HEK293 (cell line): ENCODE measurements around the gene STON2.

ENCODE experiments used
- SCRT2 ChIP-seq: fragments of 450-650 bp; formaldehyde crosslinking; IDR thresholded peaks from 2 replicates; pipeline ENCODE4 v1.5.1; 2016; ENCODE audit warnings: missing biosample characterization, missing genetic modification characterization
- ZBTB48 ChIP-seq: fragments of 450-650 bp; formaldehyde crosslinking; IDR thresholded peaks from 2 replicates; pipeline ENCODE4 v1.5.1; 2016; ENCODE audit warnings: missing biosample characterization, missing genetic modification characterization
- ZFP69B ChIP-seq: fragments of 450-650 bp; formaldehyde crosslinking; IDR thresholded peaks from 2 replicates; pipeline ENCODE4 v1.5.1; 2016; ENCODE audit warnings: missing biosample characterization, missing genetic modification characterization
- ZNF121 ChIP-seq: fragments of 450-650 bp; formaldehyde crosslinking; IDR thresholded peaks from 2 replicates; pipeline ENCODE4 v1.5.1; 2016; ENCODE audit warnings: missing biosample characterization, missing genetic modification characterization
- ZNF16 ChIP-seq: fragments of 450-650 bp; formaldehyde crosslinking; IDR thresholded peaks from 2 replicates; pipeline ENCODE4 v1.5.1; 2016; ENCODE audit warnings: low read depth, missing biosample characterization, missing genetic modification characterization
- ZNF175 ChIP-seq: fragments of 450-650 bp; formaldehyde crosslinking; IDR thresholded peaks from 2 replicates; pipeline ENCODE4 v1.5.1; 2016; ENCODE audit warnings: missing biosample characterization, missing genetic modification characterization
- ZNF202 ChIP-seq: fragments of 450-650 bp; formaldehyde crosslinking; IDR thresholded peaks from 2 replicates; pipeline ENCODE4 v1.5.1; 2016; ENCODE audit warnings: missing biosample characterization, missing genetic modification characterization, borderline replicate concordance
- ZNF221 ChIP-seq: fragments of 450-650 bp; formaldehyde crosslinking; IDR thresholded peaks from 2 replicates; pipeline ENCODE4 v1.5.1; 2017; ENCODE audit warnings: missing biosample characterization, missing genetic modification characterization, borderline replicate concordance
- ZNF335 ChIP-seq: fragments of 450-650 bp; formaldehyde crosslinking; conservative IDR thresholded peaks from 2 replicates; pipeline ENCODE4 v1.5.1; 2016; ENCODE audit warnings: missing biosample characterization, missing genetic modification characterization
- ZNF354C ChIP-seq: fragments of 450-650 bp; formaldehyde crosslinking; IDR thresholded peaks from 2 replicates; pipeline ENCODE4 v1.5.1; 2016; ENCODE audit warnings: missing biosample characterization, missing genetic modification characterization, low read depth, borderline replicate concordance
- ZNF37A ChIP-seq: fragments of 450-650 bp; IDR thresholded peaks from 2 replicates; pipeline ENCODE4 v1.5.1; 2018; ENCODE audit warnings: missing biosample characterization, missing genetic modification characterization
- ZNF433 ChIP-seq: fragments of 450-650 bp; formaldehyde crosslinking; IDR thresholded peaks from 2 replicates; pipeline ENCODE4 v1.5.1; 2016; ENCODE audit warnings: missing biosample characterization, missing genetic modification characterization, low read depth
- ZNF558 ChIP-seq: fragments of 450-650 bp; formaldehyde crosslinking; IDR thresholded peaks from 2 replicates; pipeline ENCODE4 v1.5.1; 2016; ENCODE audit warnings: missing biosample characterization, missing genetic modification characterization
- ZNF610 ChIP-seq: fragments of 450-650 bp; formaldehyde crosslinking; IDR thresholded peaks from 2 replicates; pipeline ENCODE4 v1.5.1; 2016; ENCODE audit warnings: missing biosample characterization, missing genetic modification characterization, borderline replicate concordance
- ZNF76 ChIP-seq: fragments of 450-650 bp; formaldehyde crosslinking; IDR thresholded peaks from 2 replicates; pipeline ENCODE4; 2016; ENCODE audit warnings: low read depth, missing biosample characterization, missing genetic modification characterization, borderline replicate concordance
- TF ChIP-seq, protein P1 (sequence below): fragments of 450-650 bp; formaldehyde crosslinking; IDR thresholded peaks from 2 replicates; pipeline ENCODE4 v1.5.1; 2016; ENCODE audit warnings: missing biosample characterization, missing genetic modification characterization, borderline replicate concordance
- TF ChIP-seq, protein P2 (sequence below): fragments of 450-650 bp; formaldehyde crosslinking; IDR thresholded peaks from 2 replicates; pipeline ENCODE4 v1.5.1; 2016; ENCODE audit warnings: missing biosample characterization, missing genetic modification characterization
- TF ChIP-seq, protein P3 (sequence below): fragments of 450-650 bp; formaldehyde crosslinking; IDR thresholded peaks from 2 replicates; pipeline ENCODE4 v1.5.1; 2017; ENCODE audit warnings: missing biosample characterization, missing genetic modification characterization
- TF ChIP-seq, protein P4 (sequence below): fragments of 450-650 bp; formaldehyde crosslinking; IDR thresholded peaks from 2 replicates; pipeline ENCODE4; 2016; ENCODE audit warnings: missing biosample characterization, missing genetic modification characterization
- TF ChIP-seq, protein P5 (sequence below): fragments of 450-650 bp; formaldehyde crosslinking; IDR thresholded peaks from 2 replicates; pipeline ENCODE4 v1.5.1; 2016; ENCODE audit warnings: missing biosample characterization, missing genetic modification characterization
- TF ChIP-seq, protein P6 (sequence below): fragments of 450-650 bp; formaldehyde crosslinking; optimal IDR thresholded peaks from 2 replicates; pipeline ENCODE3; 2016; ENCODE audit warnings: missing biosample characterization, mild to moderate bottlenecking, missing genetic modification characterization
- TF ChIP-seq, protein P7 (sequence below): fragments of 450-650 bp; formaldehyde crosslinking; IDR thresholded peaks from 2 replicates; pipeline ENCODE4 v1.5.1; 2016; ENCODE audit warnings: missing biosample characterization, missing genetic modification characterization

Gene STON2

DNA sequence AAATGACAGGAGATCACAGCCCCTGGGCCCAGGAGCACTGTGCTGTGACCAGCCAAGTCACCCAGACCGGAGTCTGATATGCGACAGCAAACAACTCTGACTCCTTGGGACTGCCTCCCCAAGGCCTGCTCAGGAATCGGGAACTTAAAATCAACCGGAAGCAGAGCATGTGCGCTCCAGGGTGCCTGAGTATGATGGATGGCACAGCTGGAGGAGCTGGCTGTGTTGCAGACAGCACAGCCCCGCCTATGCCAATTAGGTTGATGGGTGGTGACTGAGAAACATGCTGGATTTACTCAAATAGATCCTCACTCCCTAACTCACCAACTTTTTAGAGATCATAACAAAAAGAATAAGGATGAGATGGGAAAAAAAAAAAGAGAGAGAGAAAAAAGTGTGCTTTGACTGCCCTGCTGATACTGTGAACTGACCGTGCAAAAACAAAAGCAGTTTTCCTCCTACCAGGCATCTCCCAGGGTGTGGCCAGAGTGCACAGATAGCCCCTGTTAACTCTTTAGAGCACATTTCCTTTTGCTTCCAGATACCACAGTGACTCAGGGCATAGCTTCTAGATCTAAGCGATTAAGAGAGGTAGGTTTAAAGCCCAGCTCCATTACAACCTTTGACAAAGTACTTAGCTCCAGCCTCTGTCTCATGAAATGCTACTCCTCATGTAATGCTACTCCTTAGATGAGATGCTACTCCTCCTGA is 27.4 kb upstream of the STON2 start (continued):
- no peak for TF ChIP-seq ZNF175
- no peak for TF ChIP-seq ZNF354C (tag by site-specific recombination)
- TF ChIP-seq ZNF610 (tag by site-specific recombination), result no peak
- TF ChIP-seq, protein P1, sequence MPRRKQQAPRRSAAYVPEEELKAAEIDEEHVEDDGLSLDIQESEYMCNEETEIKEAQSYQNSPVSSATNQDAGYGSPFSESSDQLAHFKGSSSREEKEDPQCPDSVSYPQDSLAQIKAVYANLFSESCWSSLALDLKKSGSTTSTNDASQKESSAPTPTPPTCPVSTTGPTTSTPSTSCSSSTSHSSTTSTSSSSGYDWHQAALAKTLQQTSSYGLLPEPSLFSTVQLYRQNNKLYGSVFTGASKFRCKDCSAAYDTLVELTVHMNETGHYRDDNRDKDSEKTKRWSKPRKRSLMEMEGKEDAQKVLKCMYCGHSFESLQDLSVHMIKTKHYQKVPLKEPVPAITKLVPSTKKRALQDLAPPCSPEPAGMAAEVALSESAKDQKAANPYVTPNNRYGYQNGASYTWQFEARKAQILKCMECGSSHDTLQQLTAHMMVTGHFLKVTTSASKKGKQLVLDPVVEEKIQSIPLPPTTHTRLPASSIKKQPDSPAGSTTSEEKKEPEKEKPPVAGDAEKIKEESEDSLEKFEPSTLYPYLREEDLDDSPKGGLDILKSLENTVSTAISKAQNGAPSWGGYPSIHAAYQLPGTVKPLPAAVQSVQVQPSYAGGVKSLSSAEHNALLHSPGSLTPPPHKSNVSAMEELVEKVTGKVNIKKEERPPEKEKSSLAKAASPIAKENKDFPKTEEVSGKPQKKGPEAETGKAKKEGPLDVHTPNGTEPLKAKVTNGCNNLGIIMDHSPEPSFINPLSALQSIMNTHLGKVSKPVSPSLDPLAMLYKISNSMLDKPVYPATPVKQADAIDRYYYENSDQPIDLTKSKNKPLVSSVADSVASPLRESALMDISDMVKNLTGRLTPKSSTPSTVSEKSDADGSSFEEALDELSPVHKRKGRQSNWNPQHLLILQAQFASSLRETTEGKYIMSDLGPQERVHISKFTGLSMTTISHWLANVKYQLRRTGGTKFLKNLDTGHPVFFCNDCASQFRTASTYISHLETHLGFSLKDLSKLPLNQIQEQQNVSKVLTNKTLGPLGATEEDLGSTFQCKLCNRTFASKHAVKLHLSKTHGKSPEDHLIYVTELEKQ (tag by site-specific recombination), result no peak
- no peak for TF ChIP-seq ZNF16 (tag by site-specific recombination)
- no peak for TF ChIP-seq ZNF558
- no peak for TF ChIP-seq ZBTB48
- TF ChIP-seq, protein P2, sequence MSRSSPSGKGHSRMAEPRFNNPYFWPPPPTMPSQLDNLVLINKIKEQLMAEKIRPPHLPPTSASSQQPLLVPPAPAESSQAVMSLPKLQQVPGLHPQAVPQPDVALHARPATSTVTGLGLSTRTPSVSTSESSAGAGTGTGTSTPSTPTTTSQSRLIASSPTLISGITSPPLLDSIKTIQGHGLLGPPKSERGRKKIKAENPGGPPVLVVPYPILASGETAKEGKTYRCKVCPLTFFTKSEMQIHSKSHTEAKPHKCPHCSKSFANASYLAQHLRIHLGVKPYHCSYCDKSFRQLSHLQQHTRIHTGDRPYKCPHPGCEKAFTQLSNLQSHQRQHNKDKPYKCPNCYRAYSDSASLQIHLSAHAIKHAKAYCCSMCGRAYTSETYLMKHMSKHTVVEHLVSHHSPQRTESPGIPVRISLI, result no peak
- TF ChIP-seq, protein P3, sequence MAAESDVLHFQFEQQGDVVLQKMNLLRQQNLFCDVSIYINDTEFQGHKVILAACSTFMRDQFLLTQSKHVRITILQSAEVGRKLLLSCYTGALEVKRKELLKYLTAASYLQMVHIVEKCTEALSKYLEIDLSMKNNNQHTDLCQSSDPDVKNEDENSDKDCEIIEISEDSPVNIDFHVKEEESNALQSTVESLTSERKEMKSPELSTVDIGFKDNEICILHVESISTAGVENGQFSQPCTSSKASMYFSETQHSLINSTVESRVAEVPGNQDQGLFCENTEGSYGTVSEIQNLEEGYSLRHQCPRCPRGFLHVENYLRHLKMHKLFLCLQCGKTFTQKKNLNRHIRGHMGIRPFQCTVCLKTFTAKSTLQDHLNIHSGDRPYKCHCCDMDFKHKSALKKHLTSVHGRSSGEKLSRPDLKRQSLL (tag by site-specific recombination), result no peak
- TF ChIP-seq ZNF76, result no peak
- no peak for TF ChIP-seq ZNF335
- no peak for TF ChIP-seq ZNF202 (tag by site-specific recombination)
- no peak for TF ChIP-seq ZFP69B (tag by site-specific recombination)
- no peak for TF ChIP-seq ZNF433
- no peak for TF ChIP-seq ZNF37A
- TF ChIP-seq ZNF121 (tag by site-specific recombination), result no peak
- TF ChIP-seq, protein P4, sequence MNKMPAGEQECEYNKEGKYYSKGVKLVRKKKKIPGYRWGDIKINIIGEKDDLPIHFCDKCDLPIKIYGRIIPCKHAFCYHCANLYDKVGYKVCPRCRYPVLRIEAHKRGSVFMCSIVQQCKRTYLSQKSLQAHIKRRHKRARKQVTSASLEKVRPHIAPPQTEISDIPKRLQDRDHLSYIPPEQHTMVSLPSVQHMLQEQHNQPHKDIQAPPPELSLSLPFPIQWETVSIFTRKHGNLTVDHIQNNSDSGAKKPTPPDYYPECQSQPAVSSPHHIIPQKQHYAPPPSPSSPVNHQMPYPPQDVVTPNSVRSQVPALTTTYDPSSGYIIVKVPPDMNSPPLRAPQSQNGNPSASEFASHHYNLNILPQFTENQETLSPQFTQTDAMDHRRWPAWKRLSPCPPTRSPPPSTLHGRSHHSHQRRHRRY (tag by site-specific recombination), result no peak
- TF ChIP-seq, protein P5, sequence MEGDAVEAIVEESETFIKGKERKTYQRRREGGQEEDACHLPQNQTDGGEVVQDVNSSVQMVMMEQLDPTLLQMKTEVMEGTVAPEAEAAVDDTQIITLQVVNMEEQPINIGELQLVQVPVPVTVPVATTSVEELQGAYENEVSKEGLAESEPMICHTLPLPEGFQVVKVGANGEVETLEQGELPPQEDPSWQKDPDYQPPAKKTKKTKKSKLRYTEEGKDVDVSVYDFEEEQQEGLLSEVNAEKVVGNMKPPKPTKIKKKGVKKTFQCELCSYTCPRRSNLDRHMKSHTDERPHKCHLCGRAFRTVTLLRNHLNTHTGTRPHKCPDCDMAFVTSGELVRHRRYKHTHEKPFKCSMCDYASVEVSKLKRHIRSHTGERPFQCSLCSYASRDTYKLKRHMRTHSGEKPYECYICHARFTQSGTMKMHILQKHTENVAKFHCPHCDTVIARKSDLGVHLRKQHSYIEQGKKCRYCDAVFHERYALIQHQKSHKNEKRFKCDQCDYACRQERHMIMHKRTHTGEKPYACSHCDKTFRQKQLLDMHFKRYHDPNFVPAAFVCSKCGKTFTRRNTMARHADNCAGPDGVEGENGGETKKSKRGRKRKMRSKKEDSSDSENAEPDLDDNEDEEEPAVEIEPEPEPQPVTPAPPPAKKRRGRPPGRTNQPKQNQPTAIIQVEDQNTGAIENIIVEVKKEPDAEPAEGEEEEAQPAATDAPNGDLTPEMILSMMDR (tag by site-specific recombination), result no peak
- TF ChIP-seq ZNF221 (tag by site-specific recombination), result no peak
- TF ChIP-seq, protein P6, sequence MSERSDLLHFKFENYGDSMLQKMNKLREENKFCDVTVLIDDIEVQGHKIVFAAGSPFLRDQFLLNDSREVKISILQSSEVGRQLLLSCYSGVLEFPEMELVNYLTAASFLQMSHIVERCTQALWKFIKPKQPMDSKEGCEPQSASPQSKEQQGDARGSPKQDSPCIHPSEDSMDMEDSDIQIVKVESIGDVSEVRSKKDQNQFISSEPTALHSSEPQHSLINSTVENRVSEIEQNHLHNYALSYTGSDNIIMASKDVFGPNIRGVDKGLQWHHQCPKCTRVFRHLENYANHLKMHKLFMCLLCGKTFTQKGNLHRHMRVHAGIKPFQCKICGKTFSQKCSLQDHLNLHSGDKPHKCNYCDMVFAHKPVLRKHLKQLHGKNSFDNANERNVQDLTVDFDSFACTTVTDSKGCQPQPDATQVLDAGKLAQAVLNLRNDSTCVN (tag by site-specific recombination), result no peak
- TF ChIP-seq, protein P7, sequence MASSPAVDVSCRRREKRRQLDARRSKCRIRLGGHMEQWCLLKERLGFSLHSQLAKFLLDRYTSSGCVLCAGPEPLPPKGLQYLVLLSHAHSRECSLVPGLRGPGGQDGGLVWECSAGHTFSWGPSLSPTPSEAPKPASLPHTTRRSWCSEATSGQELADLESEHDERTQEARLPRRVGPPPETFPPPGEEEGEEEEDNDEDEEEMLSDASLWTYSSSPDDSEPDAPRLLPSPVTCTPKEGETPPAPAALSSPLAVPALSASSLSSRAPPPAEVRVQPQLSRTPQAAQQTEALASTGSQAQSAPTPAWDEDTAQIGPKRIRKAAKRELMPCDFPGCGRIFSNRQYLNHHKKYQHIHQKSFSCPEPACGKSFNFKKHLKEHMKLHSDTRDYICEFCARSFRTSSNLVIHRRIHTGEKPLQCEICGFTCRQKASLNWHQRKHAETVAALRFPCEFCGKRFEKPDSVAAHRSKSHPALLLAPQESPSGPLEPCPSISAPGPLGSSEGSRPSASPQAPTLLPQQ, result no peak
- TF ChIP-seq SCRT2 (tag by site-specific recombination), result no peak
